AML-193 (cell line): ENCODE measurements around the gene PARP15.
"Not testable (repeated sequence)": the region's sequence is repeated elsewhere in the genome, so short reads cannot be mapped to it uniquely, and the experiment has no call there.

Experiments used
- DNase-seq, 2 experiments: peaks; one replicate each; lab custom pipeline; 2025; lab: John Stamatoyannopoulos, UW

Gene PARP15

GRCh38 chr3:122618614-122619013 lies 41.2 kb downstream of the PARP15 start:
- DNase-seq, result no peak

- no peak for DNase-seq
Measured at GRCh38 chr3:122619040-122619439, 41.6 kb downstream of the PARP15 start.

- no peak for DNase-seq
Measured at GRCh38 chr3:122620399-122620798, 42.9 kb downstream of the PARP15 start.

- no peak for DNase-seq
Measured at GRCh38 chr3:122621112-122621511, 43.7 kb downstream of the PARP15 start.

- DNase-seq, result no peak
Measured at GRCh38 chr3:122623031-122623829, 45.8 kb downstream of the PARP15 start.

GRCh38 chr3:122626515-122627180 lies 49.2 kb downstream of the PARP15 start:
- DNase-seq, result no peak

- no peak for DNase-seq
Measured at GRCh38 chr3:122627301-122627700, 49.9 kb downstream of the PARP15 start.

- DNase-seq, result peak in 1 of 2 experiments; percentile 13
Measured at GRCh38 chr3:122628567-122628966, 51.1 kb downstream of the PARP15 start.

GRCh38 chr3:122629763-122630162 lies 52.3 kb downstream of the PARP15 start:
- DNase-seq, result no peak

- no peak for DNase-seq
Measured at GRCh38 chr3:122635789-122636188, 58.3 kb downstream of the PARP15 start.

- no peak for DNase-seq
Measured at GRCh38 chr3:122636697-122637096, 59.2 kb downstream of the PARP15 start.

- DNase-seq, result no peak
Measured at GRCh38 chr3:122640437-122640999, 63.1 kb downstream of the PARP15 start.

- no peak for DNase-seq
Measured at GRCh38 chr3:122642935-122643334, 65.5 kb downstream of the PARP15 start.

- no peak for DNase-seq
Measured at GRCh38 chr3:122646146-122646988, 68.9 kb downstream of the PARP15 start.

GRCh38 chr3:122651233-122651907 lies 73.9 kb downstream of the PARP15 start:
- not testable (repeated sequence) for DNase-seq

- not testable (repeated sequence) for DNase-seq
Measured at GRCh38 chr3:122651962-122652361, 74.5 kb downstream of the PARP15 start.

GRCh38 chr3:122658336-122658735 lies 80.9 kb downstream of the PARP15 start:
- not testable (repeated sequence) for DNase-seq

GRCh38 chr3:122660297-122660974 lies 83.0 kb downstream of the PARP15 start:
- DNase-seq, result no peak

GRCh38 chr3:122661633-122662032 lies 84.2 kb downstream of the PARP15 start:
- no peak for DNase-seq

- DNase-seq, result no peak
Measured at GRCh38 chr3:122662505-122662904, 85.1 kb downstream of the PARP15 start.

GRCh38 chr3:122665226-122665786 lies 87.9 kb downstream of the PARP15 start:
- no peak for DNase-seq
